LNCAP (cell line): Measurements from ENCODE around the gene SMPD3.

Experiments used
- CTCF ChIP-seq: fragments of 450-650 bp; IDR thresholded peaks from 2 replicates; pipeline ENCODE4 v1.5.1; 2017; ENCODE audit warnings: mild to moderate bottlenecking

SMPD3 gene

DNA sequence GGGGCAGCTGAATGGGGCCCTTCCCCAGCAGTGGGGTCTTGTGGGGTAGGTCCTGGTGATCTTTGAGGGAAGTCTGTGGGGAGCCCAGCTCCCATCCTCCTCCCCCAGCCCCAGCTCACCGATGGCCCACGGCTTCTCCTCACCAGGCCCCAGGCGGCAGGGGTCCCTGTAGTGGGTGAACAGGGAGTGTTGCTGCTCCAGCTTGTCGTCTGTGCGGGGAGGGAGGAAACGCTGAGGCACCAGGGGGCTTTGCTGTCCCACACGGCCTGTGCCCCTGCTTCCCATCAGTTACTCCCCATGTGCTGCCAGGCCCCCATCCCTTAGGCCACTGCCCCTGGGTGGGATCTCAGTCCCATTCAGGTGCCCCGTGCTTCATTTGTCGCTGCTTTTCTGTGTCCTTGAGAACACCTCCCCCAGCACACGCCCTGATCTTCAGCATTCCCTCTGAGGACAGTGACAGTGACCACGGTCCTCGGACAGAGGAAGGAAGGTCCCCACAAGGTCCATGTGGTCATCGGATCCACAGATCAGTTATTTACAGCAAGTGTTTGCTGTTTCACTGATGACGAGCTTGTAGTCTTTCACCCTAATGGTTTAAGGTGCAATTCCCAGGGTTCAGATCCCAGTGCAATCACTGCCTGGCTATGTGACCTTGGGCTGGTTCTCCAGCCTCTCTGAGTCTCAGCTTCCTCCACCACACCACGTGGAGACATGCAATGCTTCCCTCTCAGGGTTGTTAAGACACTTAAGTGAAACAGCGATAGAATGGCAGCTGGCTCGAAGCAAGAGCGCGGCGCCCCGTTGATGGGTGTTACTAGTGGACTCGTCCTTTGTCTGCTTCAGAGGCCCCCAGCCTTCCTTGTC, 84.4 kb downstream of the SMPD3 start:
- TF ChIP-seq CTCF: no peak

GRCh38 chr16:68362947-68363657, 85.2 kb downstream of the SMPD3 start:
- no peak for TF ChIP-seq CTCF

DNA sequence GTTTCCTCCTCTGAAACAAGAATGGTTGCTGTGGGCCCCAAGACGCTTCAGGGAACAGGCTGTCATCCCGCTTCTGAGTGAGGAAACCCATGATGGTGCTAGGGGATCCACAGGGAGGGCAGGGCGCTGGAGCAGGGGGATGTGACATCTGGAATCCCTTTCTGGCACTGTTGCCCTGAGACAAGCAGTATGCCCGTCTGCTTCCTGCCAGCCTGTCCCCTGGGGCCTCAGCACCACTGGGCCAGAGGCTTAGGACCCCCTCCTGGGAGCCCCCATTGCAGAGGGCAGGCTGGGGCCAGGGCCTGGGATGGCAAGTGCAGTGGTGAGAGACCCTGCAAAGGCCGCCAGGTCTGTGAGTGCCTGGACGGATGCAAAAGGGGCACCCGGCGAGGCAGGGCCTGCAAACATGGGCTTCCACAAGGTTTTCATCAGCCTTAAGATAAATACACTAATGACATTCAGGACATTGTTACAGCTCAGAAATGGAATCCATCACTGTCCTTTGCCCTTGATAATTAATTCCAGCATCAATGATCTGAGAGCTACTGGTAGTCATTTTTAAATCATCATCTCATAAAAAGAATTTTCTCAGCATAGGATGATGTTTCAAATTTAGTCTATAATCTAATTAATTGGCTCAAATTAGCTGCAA, 85.9 kb downstream of the SMPD3 start:
- TF ChIP-seq CTCF: no peak

DNA sequence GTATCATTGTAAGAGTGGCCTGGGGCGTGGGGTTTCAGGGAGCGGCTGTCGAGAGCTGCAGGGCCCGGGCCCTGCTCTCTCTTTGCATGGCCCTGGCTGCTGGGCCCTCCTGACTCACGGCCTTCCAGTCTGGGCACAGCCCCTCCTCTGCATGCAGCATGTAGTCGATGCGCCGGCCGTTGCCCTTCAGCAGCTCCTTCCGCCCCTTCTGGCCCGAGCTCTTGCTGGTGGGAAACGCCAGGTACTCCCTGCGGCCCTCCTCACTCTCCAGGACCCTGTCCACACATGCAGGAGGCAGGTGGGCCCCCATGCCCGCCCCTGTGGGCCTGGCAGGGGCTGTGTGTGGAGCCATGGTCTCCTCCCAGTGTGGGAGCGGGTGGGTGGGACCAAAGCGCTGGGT, 86.8 kb downstream of the SMPD3 start:
- TF ChIP-seq CTCF: no peak

DNA sequence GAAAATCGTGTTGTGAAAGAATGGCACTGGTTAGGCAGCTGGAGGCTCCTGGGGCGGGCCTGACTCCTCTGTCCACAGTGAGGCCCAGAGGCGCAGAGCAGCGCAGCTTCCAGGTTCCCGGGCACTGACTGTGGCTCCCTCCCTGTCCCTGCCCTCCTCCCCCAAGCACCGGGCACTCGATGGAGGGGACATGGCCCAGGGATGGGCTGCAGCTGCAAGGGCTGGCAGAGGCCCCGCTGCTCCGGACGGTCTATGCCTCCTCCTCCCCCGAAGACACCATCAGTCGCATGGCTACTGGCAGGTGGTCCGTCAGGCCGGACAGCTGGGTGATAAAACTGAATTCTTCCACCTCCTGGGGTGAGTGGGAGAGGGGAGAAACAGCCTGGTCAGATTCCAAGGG, 87.4 kb downstream of the SMPD3 start:
- no peak for TF ChIP-seq CTCF

DNA sequence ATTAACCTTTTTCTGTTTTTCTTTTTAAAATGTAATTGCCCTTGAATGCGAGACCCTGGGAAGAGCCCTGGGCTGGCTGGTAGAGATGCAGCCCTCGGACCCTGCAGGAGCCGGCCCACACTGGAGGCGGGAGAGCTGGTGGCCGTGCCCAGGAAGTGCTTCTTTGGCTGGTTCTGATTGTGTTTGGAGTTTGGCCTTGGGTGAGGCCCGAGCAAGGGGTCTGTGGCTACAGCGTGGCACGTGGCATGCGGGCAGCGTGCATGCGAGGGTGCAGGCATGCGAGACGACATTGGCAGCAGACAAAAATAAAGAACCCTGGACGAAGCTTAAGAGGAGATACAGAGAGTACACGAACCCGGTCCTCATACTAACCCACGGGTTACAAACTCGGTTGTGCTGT, 87.8 kb downstream of the SMPD3 start:
- TF ChIP-seq CTCF: no peak

- no peak for TF ChIP-seq CTCF
Observed at GRCh38 chr16:68359398-68360191, 88.7 kb downstream of the SMPD3 start.
